ENCODE data around the gene RPH3AL.

RPH3AL gene

DNA sequence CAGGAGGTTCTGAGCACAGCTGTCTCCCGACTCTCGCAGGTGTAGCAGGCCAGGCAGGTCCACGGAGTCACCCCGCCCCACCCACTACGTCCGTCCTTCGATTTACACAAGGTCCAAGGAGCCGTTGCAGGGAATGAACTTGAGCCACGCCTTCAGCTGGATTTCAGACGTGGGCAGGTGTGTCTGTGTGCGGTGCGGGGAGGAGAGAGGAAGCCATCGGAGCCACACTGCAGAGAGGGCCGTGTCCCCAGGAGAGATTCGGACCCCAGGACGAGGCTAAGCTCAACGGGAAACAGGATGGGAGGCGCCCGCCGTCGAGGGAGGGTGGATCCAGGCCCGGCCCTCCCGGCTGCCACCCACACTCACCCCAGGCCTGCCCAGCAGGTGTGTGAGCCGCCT is 50.3 kb downstream of the RPH3AL start:
- H3K36me3 ChIP-seq (replicated peaks), result no peaks in the 10 kb centered on the region
- H3K27me3 ChIP-seq (replicated peaks), result peaks cover 12% of the 10 kb centered on the region
- no peak for DNase-seq
- H3K27ac ChIP-seq, result no peak overlapping the region
- H3K4me3 ChIP-seq (ENCODE audit: low read depth, low read length), result no peak overlapping the region
- TF ChIP-seq, protein P1, sequence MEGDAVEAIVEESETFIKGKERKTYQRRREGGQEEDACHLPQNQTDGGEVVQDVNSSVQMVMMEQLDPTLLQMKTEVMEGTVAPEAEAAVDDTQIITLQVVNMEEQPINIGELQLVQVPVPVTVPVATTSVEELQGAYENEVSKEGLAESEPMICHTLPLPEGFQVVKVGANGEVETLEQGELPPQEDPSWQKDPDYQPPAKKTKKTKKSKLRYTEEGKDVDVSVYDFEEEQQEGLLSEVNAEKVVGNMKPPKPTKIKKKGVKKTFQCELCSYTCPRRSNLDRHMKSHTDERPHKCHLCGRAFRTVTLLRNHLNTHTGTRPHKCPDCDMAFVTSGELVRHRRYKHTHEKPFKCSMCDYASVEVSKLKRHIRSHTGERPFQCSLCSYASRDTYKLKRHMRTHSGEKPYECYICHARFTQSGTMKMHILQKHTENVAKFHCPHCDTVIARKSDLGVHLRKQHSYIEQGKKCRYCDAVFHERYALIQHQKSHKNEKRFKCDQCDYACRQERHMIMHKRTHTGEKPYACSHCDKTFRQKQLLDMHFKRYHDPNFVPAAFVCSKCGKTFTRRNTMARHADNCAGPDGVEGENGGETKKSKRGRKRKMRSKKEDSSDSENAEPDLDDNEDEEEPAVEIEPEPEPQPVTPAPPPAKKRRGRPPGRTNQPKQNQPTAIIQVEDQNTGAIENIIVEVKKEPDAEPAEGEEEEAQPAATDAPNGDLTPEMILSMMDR (IDR thresholded peaks at IDR 0.05; ENCODE audit: low read depth, low read length, missing control alignments), result no peak
- in situ Hi-C loops (cut with HindIII; ENCODE audit: low pct_ligation_motif_present, low sequenced_read_pairs), result no loop called here

DNA sequence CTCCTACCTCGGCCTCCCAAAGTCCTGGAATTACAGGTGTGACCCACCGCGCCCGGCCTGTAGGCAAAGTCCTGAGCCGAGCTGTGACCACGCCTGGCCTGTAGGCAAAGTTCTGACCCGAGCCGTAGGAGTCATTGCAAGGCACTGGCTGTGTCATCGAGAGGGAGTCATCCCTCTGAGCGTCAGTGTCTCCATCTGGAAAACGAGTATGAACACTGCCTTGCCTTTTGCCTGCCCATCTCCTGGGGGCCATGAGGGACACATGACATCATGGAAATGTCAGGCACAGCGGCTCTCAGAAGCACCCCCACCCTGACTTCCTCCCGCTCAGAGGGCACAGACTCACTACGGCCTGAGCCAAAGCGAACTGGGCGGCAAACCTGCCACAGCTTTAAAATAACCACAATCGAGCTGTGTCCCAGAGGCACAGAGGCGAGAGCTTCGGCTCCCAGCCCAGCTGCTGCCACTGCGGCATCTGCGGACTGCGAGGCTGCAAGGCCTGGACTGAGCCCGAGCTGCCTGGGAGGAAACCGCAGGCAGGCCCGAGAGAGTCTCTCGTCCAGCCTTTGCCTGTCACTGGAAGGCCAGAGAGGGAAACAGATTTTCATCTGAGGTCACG is 50.8 kb downstream of the RPH3AL start:
- no peaks in the 10 kb centered on the region for H3K36me3 ChIP-seq (replicated peaks)
- H3K27me3 ChIP-seq (replicated peaks), result peaks cover 16% of the 10 kb centered on the region
- DNase-seq, result no peak
- H3K4me3 ChIP-seq (ENCODE audit: low read depth, low read length), result no peak overlapping the region
- H3K27ac ChIP-seq, result no peak overlapping the region
- in situ Hi-C loops (cut with HindIII; ENCODE audit: low pct_ligation_motif_present, low sequenced_read_pairs), result no loop called here
- TF ChIP-seq, protein P1 (IDR thresholded peaks at IDR 0.05; ENCODE audit: low read depth, low read length, missing control alignments), result no peak

DNA sequence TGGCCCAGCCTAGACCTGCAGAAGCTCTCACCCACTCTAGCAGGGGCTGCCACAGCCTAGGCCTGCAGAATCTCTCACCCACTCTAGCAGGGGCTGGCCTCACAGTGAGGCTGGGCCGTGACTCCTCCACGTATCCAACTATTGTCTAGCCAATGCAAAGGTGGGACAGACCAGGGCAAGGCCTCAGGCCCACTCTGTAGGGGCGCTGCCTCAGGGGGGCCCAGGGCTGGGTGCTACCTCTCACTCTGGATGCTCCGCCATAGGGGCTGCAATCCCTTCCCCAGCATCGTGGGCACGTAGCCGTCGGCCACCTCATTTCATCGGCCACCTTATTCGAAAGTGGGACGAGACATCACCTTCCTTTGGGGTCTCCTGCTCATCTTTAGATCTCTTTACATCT is 51.7 kb downstream of the RPH3AL start:
- DNase-seq, result no peak
- no peak overlapping the region for H3K4me3 ChIP-seq (ENCODE audit: low read depth, low read length)
- H3K36me3 ChIP-seq (replicated peaks), result no peaks in the 10 kb centered on the region
- in situ Hi-C loops (cut with HindIII; ENCODE audit: low pct_ligation_motif_present, low sequenced_read_pairs), result no loop called here
- peaks cover 18% of the 10 kb centered on the region for H3K27me3 ChIP-seq (replicated peaks)
- TF ChIP-seq, protein P1 (IDR thresholded peaks at IDR 0.05; ENCODE audit: low read depth, low read length, missing control alignments), result no peak
- H3K27ac ChIP-seq, result no peak overlapping the region

DNA sequence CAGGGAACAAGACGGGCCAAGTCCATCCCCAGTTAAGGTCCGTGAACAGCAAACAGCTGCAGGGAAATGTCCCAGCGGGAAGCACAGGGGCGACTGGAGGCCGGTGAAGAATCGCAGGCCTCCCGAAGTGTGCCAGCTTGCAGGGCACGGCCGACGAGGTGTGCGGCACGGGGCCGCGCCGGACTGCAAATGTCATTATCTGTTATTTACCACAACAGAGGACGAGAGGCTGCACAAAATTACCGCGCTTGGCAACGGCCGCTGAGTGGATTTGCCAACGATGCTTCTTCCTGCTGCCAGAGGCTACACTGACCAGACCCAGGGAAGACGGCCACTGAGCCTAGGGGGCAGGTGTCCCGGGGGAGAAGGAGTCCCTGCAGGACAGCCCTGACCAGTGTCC is 53.1 kb downstream of the RPH3AL start:
- Histone ChIP-seq H3K27ac (no peak overlapping the region), H3K27me3 (replicated peaks) (peaks cover 18% of the 10 kb centered on the region), H3K4me3 (ENCODE audit: low read depth, low read length) (no peak overlapping the region), H3K36me3 (replicated peaks) (no peaks in the 10 kb centered on the region)
- TF ChIP-seq, protein P1 (IDR thresholded peaks at IDR 0.05; ENCODE audit: low read depth, low read length, missing control alignments), result no peak
- DNase-seq, result no peak
- in situ Hi-C loops (cut with HindIII; ENCODE audit: low pct_ligation_motif_present, low sequenced_read_pairs), result no loop called here

DNA sequence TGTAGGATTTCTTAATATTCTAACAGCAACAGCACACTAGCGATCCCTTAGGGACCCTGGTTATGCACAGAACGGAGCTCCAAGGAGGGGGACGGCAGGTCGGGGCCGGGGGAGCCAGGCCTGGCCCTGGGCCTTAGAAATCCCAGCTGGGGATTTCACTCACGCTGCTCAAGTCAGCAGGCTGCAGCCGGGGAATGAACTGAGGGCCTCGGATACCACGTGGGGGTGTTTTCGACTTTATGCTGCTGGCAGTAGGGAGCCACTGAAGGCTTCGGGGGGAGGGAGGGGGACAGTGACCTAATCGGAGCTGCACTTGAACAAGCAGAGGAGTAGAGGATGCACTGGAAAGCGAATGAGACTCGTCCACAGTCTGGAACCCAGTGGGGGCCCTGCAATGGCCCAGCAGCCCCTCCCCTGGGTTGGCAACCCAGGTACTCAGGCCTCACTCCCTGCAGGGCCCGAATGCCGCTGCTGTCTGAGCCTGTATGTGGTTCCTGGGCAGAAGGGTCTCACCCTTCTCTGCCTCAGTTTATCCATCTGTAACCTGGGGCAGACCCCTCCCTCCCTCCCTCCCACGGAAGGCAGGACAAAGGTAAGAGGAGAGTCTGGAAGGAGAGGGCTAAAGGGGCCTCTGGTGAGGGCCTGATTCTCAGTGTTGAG is 53.7 kb downstream of the RPH3AL start:
- Histone ChIP-seq H3K27me3 (replicated peaks) (peaks cover 16% of the 10 kb centered on the region), H3K36me3 (replicated peaks) (no peaks in the 10 kb centered on the region), H3K4me3 (ENCODE audit: low read depth, low read length) (no peak overlapping the region), H3K27ac (no peak overlapping the region)
- TF ChIP-seq, protein P1 (IDR thresholded peaks at IDR 0.05; ENCODE audit: low read depth, low read length, missing control alignments), result no peak
- in situ Hi-C loops (cut with HindIII; ENCODE audit: low pct_ligation_motif_present, low sequenced_read_pairs), result no loop called here
- peak; percentile 36 for DNase-seq

Measured in brain microvascular endothelial cell (primary cell).